Loucy (cell line): ENCODE results near the gene GIMAP8.

ENCODE experiments used
- CTCF ChIP-seq: fragments of 200-600 bp; sonication (generic); conservative IDR thresholded peaks from 2 replicates; pipeline ENCODE4 v1.5.1; 2014; ENCODE audit warnings: mild to moderate bottlenecking, antibody characterized with exemption, low read length
- EZH2phosphoT487 ChIP-seq: fragments of 200-600 bp; IDR thresholded peaks from 2 replicates; pipeline ENCODE4 v1.6.1; 2018; ENCODE audit warnings: antibody characterized with exemption, mild to moderate bottlenecking, moderate library complexity, borderline replicate concordance

- TF ChIP-seq CTCF: no peak
- TF ChIP-seq EZH2phosphoT487: no peak
Observed at GRCh38 chr7:150434240-150434639, 16.2 kb upstream of the GIMAP8 start.
